BJ (cell line): ENCODE data around the gene GMCL2. TPM values are rescaled to one million over a fixed set of nuclear protein-coding genes. Genes with fewer than 3 reads are reported as not detected.

Experiments used
- CTCF ChIA-PET: fragments of 350-600 bp; formaldehyde crosslinking; extraction: SDS; loops from one replicate; lab custom pipeline; 2021; ENCODE audit warnings: antibody characterized with exemption, inconsistent platforms; lab: Yijun Ruan, JAX
- POLR2A ChIA-PET: fragments of 300-600 bp; sonication (Branson Sonifier 250); formaldehyde crosslinking; extraction: SDS; loops from one replicate; lab custom pipeline; 2021; ENCODE audit warnings: antibody characterized with exemption; lab: Charles Lee
- DNase-seq: peaks from one replicate; pipeline ENCODE4 v3.0.0-alpha.2; 2011; ENCODE audit warnings: low read depth
- H3K27me3 ChIP-seq: 2 replicates; pipeline ENCODE4 v1.6.0; 2011; ENCODE audit warnings: low read length; ENCODE audit not compliant: control insufficient read depth, insufficient read depth
- H3K36me3 ChIP-seq: 2 replicates; pipeline ENCODE4 v1.5.1; 2011; ENCODE audit warnings: low read length; ENCODE audit not compliant: control insufficient read depth, insufficient read depth
- H3K4me3 ChIP-seq: 2 replicates; pipeline ENCODE4 v1.5.1; 2011; ENCODE audit warnings: low read depth, mild to moderate bottlenecking, control low read depth, low read length
- polyA plus RNA-seq: library from polyadenylated mRNA; depleted of rRNA; stranded (reverse); fragments of >200 nt; gene quantifications from 2 replicates; pipeline ENCODE4 v1.2.3, GENCODE V29; 2011
- TF ChIP-seq, protein P1 (sequence below): IDR thresholded peaks from 2 replicates; pipeline ENCODE4 v1.5.1; 2011; ENCODE audit warnings: low read depth, mild to moderate bottlenecking, control low read depth, inconsistent platforms, low read length, moderate library complexity; ENCODE audit not compliant: insufficient read depth

Gene GMCL2
- polyA plus RNA-seq, 1 experiment = not detected

DNA sequence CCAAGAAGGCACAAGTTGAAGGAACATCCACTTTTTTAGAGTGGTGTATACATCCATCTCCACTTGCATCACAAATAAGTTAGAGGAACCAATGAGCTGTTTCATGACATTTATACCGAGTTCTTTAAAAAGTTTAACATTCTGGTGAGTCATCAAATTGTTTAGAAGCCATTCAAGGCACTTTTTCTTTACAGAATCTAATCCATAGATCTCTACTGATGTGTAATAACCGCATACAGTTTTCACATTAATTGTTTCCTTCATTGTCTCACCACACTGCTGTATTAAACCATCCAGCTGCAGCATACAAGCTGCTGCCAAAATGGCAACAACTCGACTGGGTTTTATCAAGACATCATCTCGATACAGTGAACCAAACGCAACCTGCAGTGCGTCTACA lies 744 bp downstream of the GMCL2 start:
- H3K4me3 ChIP-seq = no peak overlapping the region
- ChIA-PET CTCF (interaction anchor here (0.7 kb wide), 1 partner anchor 11 kb away, joined by 3 read pairs; no protein-coding TSS in a partner anchor), POLR2A (no interaction called here)
- H3K36me3 ChIP-seq = no peaks in the 10 kb centered on the region
- TF ChIP-seq, protein P1, sequence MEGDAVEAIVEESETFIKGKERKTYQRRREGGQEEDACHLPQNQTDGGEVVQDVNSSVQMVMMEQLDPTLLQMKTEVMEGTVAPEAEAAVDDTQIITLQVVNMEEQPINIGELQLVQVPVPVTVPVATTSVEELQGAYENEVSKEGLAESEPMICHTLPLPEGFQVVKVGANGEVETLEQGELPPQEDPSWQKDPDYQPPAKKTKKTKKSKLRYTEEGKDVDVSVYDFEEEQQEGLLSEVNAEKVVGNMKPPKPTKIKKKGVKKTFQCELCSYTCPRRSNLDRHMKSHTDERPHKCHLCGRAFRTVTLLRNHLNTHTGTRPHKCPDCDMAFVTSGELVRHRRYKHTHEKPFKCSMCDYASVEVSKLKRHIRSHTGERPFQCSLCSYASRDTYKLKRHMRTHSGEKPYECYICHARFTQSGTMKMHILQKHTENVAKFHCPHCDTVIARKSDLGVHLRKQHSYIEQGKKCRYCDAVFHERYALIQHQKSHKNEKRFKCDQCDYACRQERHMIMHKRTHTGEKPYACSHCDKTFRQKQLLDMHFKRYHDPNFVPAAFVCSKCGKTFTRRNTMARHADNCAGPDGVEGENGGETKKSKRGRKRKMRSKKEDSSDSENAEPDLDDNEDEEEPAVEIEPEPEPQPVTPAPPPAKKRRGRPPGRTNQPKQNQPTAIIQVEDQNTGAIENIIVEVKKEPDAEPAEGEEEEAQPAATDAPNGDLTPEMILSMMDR = no peak
- DNase-seq = no peak
- H3K27me3 ChIP-seq = peaks cover 1% of the 10 kb centered on the region; the same call in 1 of the 2 replicates

DNA sequence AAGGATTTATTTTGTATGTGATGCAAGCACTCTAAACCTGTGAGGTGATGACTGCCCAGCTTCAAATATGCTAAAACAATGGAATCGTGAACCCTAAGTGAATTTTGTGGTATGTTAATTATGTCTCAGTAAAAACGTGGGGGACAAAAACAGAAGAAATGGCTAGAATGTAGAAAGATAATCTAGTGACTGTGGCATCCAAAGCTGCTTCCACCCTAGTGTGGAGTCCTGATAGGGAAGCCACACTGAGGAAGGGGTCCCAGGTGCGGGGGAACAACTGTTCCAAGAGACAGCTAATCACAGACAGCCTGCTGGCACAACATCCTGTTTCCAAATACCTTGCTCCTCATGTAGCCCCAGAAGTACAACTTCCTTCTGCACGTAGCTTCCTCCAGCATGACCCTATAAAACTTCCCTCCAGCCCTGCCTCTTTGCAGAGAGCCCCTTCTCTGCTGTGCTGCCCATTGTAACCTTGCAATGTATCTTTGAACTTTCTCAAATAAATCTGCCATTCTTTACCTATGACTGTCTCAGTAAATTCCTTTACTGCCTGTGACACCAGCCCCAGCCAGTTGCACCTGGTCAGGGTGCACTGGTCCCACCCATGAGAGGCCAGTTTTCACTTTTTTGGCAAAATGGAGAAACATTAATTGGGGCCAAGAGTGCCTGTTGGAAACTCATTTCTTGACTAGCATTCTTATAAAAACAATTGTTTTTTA lies 4.9 kb downstream of the GMCL2 start:
- ChIA-PET POLR2A (no interaction called here), CTCF (no interaction called here)
- TF ChIP-seq, protein P1 = no peak
- Histone ChIP-seq H3K27me3 (no peaks in the 10 kb centered on the region), H3K4me3 (no peak overlapping the region), H3K36me3 (no peaks in the 10 kb centered on the region)
- DNase-seq = no peak

DNA sequence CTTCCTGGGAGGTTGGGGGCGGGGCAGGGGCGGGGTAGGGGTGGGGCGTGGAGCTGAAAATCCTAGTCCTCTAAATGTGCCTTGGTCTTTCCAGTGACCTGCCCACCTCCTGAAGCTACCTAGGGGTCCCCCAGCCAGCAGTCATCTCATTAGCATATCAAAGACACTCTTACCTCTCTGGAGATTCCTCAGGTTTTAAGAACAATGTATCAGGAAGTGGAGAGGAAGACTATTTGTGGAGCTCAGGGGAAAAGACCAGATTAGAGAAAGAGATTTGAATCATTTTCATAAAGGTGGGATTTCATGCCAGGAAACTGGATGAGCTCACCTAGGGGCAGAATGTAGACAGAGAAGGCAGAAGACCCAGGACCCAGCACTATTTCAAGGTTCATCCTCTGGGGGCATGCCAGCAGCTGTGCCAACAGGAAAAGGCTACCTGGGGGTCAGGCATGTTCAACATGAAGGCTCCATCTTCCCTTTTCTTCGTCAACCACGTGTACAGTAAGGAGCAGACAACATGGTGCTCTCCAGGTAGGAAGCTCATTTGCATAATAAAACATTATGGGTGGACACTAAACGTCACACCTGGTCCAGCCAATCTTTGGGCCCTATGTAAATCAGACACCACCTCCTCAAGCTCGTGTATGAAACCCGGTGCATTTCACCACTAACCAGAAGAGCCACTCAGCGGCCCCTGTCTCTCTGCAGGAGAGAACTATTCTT lies 6.9 kb downstream of the GMCL2 start:
- no peak for DNase-seq
- TF ChIP-seq, protein P1 = no peak
- CTCF ChIA-PET = interaction anchor here (0.9 kb wide), 1 partner anchor 9 kb away, joined by 3 read pairs; no protein-coding TSS in a partner anchor
- Histone ChIP-seq H3K4me3 (no peak overlapping the region), H3K36me3 (no peaks in the 10 kb centered on the region), H3K27me3 (no peaks in the 10 kb centered on the region)
- POLR2A ChIA-PET = no interaction called here

DNA sequence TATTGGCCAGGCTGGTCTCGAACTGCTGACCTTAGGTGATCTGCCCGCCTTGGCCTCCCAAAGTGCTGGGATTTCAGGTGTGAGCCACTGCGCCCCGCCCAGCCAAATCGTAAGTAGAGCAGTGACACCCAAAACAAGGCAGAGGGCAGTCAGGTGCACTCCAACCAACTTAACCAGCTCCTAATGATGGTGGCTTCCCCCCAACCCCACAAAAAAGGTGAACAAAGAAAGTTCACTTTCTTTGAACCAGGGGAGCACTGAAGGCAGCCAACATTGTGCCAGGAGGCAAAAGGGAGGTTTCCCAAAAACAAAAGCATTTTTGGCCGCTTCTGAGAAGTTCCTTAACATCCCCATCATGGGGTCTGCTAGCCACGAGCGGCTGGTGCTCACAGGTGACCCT lies 9.6 kb downstream of the GMCL2 start:
- Histone ChIP-seq H3K4me3 (no peak overlapping the region), H3K36me3 (no peaks in the 10 kb centered on the region), H3K27me3 (no peaks in the 10 kb centered on the region)
- TF ChIP-seq, protein P1 = no peak
- POLR2A ChIA-PET = no interaction called here
- CTCF ChIA-PET = interaction anchor here (0.8 kb wide), 1 partner anchor 549 kb away, joined by 4 read pairs; no protein-coding TSS in a partner anchor
- DNase-seq = no peak

DNA sequence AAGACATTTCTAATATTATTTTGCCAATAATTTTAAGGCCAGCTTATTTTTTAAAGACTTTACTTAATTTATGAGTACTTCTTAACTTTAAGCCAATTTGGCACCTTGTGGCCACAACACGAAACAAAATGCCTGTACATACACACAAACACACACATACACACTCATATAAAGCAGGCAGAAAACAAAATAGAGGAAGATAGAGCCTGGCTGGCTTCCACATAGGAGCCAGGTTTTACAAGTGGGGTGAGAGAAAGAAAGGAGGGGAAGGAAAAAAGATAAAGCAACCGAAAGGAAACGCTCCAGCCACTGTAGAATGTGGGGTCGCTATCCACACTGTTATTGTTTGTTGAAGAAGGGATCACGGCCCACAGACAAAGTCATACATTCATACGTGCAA lies 10.4 kb downstream of the GMCL2 start:
- Histone ChIP-seq H3K4me3 (no peak overlapping the region), H3K36me3 (no peaks in the 10 kb centered on the region), H3K27me3 (no peaks in the 10 kb centered on the region)
- DNase-seq = no peak
- TF ChIP-seq, protein P1 = no peak
- CTCF ChIA-PET = interaction anchor here (0.6 kb wide), 1 partner anchor 8 kb away, joined by 3 read pairs; no protein-coding TSS in a partner anchor
- POLR2A ChIA-PET = no interaction called here
